ENCODE results near the gene GCAT. TPM values are rescaled to one million over a fixed set of nuclear protein-coding genes. Genes with fewer than 3 reads are reported as not detected.

The GCAT gene
- total RNA-seq, 1 experiment from 2014 or later = 32.8 TPM

- peak overlapping the region; percentile 82 for H3K4me3 Mint-ChIP-seq (ENCODE audit: unreplicated experiment)
- H3K9me3 Mint-ChIP-seq (ENCODE audit: unreplicated experiment) = no peaks in the 10 kb centered on the region
- TF ChIP-seq, protein P1, sequence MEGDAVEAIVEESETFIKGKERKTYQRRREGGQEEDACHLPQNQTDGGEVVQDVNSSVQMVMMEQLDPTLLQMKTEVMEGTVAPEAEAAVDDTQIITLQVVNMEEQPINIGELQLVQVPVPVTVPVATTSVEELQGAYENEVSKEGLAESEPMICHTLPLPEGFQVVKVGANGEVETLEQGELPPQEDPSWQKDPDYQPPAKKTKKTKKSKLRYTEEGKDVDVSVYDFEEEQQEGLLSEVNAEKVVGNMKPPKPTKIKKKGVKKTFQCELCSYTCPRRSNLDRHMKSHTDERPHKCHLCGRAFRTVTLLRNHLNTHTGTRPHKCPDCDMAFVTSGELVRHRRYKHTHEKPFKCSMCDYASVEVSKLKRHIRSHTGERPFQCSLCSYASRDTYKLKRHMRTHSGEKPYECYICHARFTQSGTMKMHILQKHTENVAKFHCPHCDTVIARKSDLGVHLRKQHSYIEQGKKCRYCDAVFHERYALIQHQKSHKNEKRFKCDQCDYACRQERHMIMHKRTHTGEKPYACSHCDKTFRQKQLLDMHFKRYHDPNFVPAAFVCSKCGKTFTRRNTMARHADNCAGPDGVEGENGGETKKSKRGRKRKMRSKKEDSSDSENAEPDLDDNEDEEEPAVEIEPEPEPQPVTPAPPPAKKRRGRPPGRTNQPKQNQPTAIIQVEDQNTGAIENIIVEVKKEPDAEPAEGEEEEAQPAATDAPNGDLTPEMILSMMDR (IDR thresholded peaks at IDR 0.05; ENCODE audit: unreplicated experiment) = no peak
- no peaks in the 10 kb centered on the region for H3K27me3 Mint-ChIP-seq (ENCODE audit: insufficient read depth, unreplicated experiment)
- peaks cover 5% of the 10 kb centered on the region for H3K4me1 Mint-ChIP-seq (ENCODE audit: insufficient read depth, unreplicated experiment)
- ChIA-PET POLR2A (interaction anchor here (0.8 to 3.6 kb wide), 7 partner anchors 10 to 47 kb away, joined by 3 to 39 read pairs (median 4); partner anchors contain the start of gene GCAT), CTCF (interaction anchor here (0.6 to 1.5 kb wide), 3 partner anchors 21 to 33 kb away, joined by 3 to 7 read pairs (median 4); no protein-coding TSS in a partner anchor)
- DNase-seq (ENCODE audit: unreplicated experiment) = no peak
- no TSS peak for BruUV-seq (replicated peaks)
- H3K27ac Mint-ChIP-seq (ENCODE audit: low read depth, unreplicated experiment) = no peak overlapping the region
- intact Hi-C loops (cut with micrococcal nuclease) = no loop called here
- H3K36me3 Mint-ChIP-seq (ENCODE audit: insufficient read depth, unreplicated experiment) = peaks cover 43% of the 10 kb centered on the region
These were observed 34.5 kb downstream of the GCAT start for GRCh38 chr22:37842015-37842793.

DNA sequence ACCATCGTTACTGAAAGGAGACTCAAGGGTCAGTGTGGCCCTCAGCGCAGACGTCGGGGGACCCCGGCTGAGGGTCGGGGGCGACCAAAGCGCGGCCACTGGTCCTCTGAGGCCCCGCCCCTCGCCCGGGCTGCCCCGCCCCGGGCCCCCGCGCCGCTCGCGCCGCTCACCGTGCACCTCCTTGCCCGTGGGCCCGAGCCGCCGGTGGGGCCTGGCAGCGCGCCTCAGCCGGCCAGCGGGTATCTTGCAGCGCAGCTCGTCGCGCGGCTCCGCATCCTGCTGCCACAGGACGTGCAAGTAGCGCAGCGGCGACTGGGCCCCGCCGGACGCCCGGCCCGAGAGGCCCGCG lies 36.0 kb downstream of the GCAT start:
- peaks cover 5% of the 10 kb centered on the region for H3K4me1 Mint-ChIP-seq (ENCODE audit: insufficient read depth, unreplicated experiment)
- ChIA-PET CTCF (interaction anchor here (0.6 to 2.1 kb wide), 7 partner anchors 11 to 201 kb away, joined by 3 to 9 read pairs (median 5); partner anchors contain the start of gene MICALL1), POLR2A (interaction anchor here (0.6 to 3.6 kb wide), 23 partner anchors 9 to 690 kb away, joined by 3 to 39 read pairs (median 4); partner anchors contain the start of genes C22orf23, GCAT, MICALL1 and PDXP)
- intact Hi-C loops (cut with micrococcal nuclease) = no loop called here
- H3K27ac Mint-ChIP-seq (ENCODE audit: low read depth, unreplicated experiment) = no peak overlapping the region
- no peaks in the 10 kb centered on the region for H3K9me3 Mint-ChIP-seq (ENCODE audit: unreplicated experiment)
- H3K4me3 Mint-ChIP-seq (ENCODE audit: unreplicated experiment) = peak overlapping the region; percentile 82
- TF ChIP-seq, protein P1 (IDR thresholded peaks at IDR 0.05; ENCODE audit: unreplicated experiment) = no peak
- no TSS peak for BruUV-seq (replicated peaks)
- no peaks in the 10 kb centered on the region for H3K27me3 Mint-ChIP-seq (ENCODE audit: insufficient read depth, unreplicated experiment)
- DNase-seq (ENCODE audit: unreplicated experiment) = peak; percentile 17
- peaks cover 41% of the 10 kb centered on the region for H3K36me3 Mint-ChIP-seq (ENCODE audit: insufficient read depth, unreplicated experiment)

DNA sequence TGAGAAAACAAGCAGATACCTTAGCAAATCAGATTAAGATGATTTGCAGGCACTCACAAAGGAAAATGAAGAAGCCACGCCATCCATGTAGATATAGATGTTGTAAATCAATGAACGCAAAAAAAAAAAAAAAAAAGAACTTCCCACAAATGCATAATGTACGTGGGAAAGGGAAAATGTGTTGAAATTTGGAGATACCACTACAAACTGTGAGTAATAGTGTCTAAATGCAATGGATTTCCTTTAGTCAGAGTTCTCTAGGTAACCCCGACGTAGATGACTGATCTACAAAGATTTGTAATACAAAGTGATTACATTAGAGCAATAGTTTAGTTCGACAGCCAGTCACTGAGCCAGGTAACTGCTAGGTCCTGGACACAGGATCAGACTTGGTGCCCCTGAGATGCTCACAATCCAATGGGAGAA lies 37.2 kb downstream of the GCAT start:
- intact Hi-C loops (cut with micrococcal nuclease) = no loop called here
- DNase-seq (ENCODE audit: unreplicated experiment) = no peak
- Mint-ChIP-seq H3K27ac (ENCODE audit: low read depth, unreplicated experiment) (peak overlapping the region; percentile 66), H3K36me3 (ENCODE audit: insufficient read depth, unreplicated experiment) (peaks cover 43% of the 10 kb centered on the region), H3K27me3 (ENCODE audit: insufficient read depth, unreplicated experiment) (no peaks in the 10 kb centered on the region), H3K4me3 (ENCODE audit: unreplicated experiment) (peak overlapping the region; percentile 82), H3K9me3 (ENCODE audit: unreplicated experiment) (no peaks in the 10 kb centered on the region), H3K4me1 (ENCODE audit: insufficient read depth, unreplicated experiment) (peaks cover 5% of the 10 kb centered on the region)
- ChIA-PET POLR2A (interaction anchor here (0.7 to 3.6 kb wide), 14 partner anchors 10 to 1534 kb away, joined by 3 to 39 read pairs (median 6); partner anchors contain the start of genes C22orf23, GCAT, MICALL1 and POLR2F), CTCF (interaction anchor here (1.1 to 2.1 kb wide), 5 partner anchors 18 to 61 kb away, joined by 3 to 9 read pairs (median 5); partner anchors contain the start of gene MICALL1)
- no TSS peak for BruUV-seq (replicated peaks)
- TF ChIP-seq, protein P1 (IDR thresholded peaks at IDR 0.05; ENCODE audit: unreplicated experiment) = no peak

GRCh38 chr22:37846433-37846832 lies 38.7 kb downstream of the GCAT start:
- Mint-ChIP-seq H3K27me3 (ENCODE audit: insufficient read depth, unreplicated experiment) (no peaks in the 10 kb centered on the region), H3K4me3 (ENCODE audit: unreplicated experiment) (no peak overlapping the region), H3K27ac (ENCODE audit: low read depth, unreplicated experiment) (no peak overlapping the region), H3K36me3 (ENCODE audit: insufficient read depth, unreplicated experiment) (peaks cover 50% of the 10 kb centered on the region), H3K9me3 (ENCODE audit: unreplicated experiment) (no peaks in the 10 kb centered on the region), H3K4me1 (ENCODE audit: insufficient read depth, unreplicated experiment) (peaks cover 13% of the 10 kb centered on the region)
- ChIA-PET CTCF (interaction anchor here (0.6 to 1.6 kb wide), 3 partner anchors 17 to 859 kb away, joined by 4 to 6 read pairs (median 5); partner anchors contain the start of gene GTPBP1), POLR2A (interaction anchor here (1.6 kb wide), 1 partner anchor 60 kb away, joined by 5 read pairs; the partner anchor contains the start of gene MICALL1)
- no peak for DNase-seq (ENCODE audit: unreplicated experiment)
- no TSS peak for BruUV-seq (replicated peaks)
- TF ChIP-seq, protein P1 (IDR thresholded peaks at IDR 0.05; ENCODE audit: unreplicated experiment) = no peak
- intact Hi-C loops (cut with micrococcal nuclease) = no loop called here
